HepG2 (cell line): ENCODE measurements around the gene PLEKHH1.

ENCODE experiments used
- ATAD3A ChIP-seq: sonication (generic); formaldehyde crosslinking; IDR thresholded peaks from 2 replicates; pipeline ENCODE4 v1.4.0; 2020; ENCODE audit warnings: missing genetic modification reagents
- ELK4 ChIP-seq: sonication (generic); formaldehyde crosslinking; IDR thresholded peaks from 2 replicates; pipeline ENCODE4 v1.9.0; 2021; ENCODE audit warnings: missing genetic modification reagents, borderline replicate concordance
- EP300 ChIP-seq, 3 experiments: sonication (generic) in 1 of 3; formaldehyde crosslinking in 1 of 3; IDR thresholded peaks; 2 replicates each; pipeline versions ENCODE4 v1.5.1 to v1.6.1; 2011 to 2020; ENCODE audit warnings: low read depth in 2 of 3, low read length in 2 of 3, borderline replicate concordance in 1 of 3, improper control_type of control experiment in 1 of 3, mild to moderate bottlenecking in 1 of 3, missing genetic modification reagents in 1 of 3, moderate library complexity in 1 of 3
- ETS1 ChIP-seq: sonication (generic); formaldehyde crosslinking; IDR thresholded peaks from 2 replicates; pipeline ENCODE4 v1.4.0; 2020; ENCODE audit warnings: missing genetic modification reagents
- HCFC1 ChIP-seq: fragments of 150-350 bp; IDR thresholded peaks from 2 replicates; pipeline ENCODE4 v1.6.1; 2014; ENCODE audit warnings: low read depth, low read length
- PITX1 ChIP-seq: sonication (generic); formaldehyde crosslinking; IDR thresholded peaks from 2 replicates; pipeline ENCODE4 v1.5.1; 2020; ENCODE audit warnings: mild to moderate bottlenecking, missing genetic modification reagents
- RFX5 ChIP-seq: IDR thresholded peaks from 2 replicates; pipeline ENCODE4 v1.6.1; 2011; ENCODE audit warnings: low read depth, low read length, improper control_type of control experiment
- ZBTB10 ChIP-seq: sonication (generic); formaldehyde crosslinking; IDR thresholded peaks from 2 replicates; pipeline ENCODE4 v1.4.0; 2020; ENCODE audit warnings: missing genetic modification reagents, borderline replicate concordance
- ZFP36L2 ChIP-seq: sonication (generic); formaldehyde crosslinking; IDR thresholded peaks from 2 replicates; pipeline ENCODE4 v1.4.0; 2020; ENCODE audit warnings: missing genetic modification reagents

GRCh38 chr14:67544590-67544989, 11.5 kb downstream of the PLEKHH1 start:
- no peak for TF ChIP-seq HCFC1
- no peak for TF ChIP-seq ZBTB10 (CRISPR knock-in tag)
- no peak for TF ChIP-seq EP300 (IDR thresholded peaks at IDR 0.05; ENCODE audit: low read depth in 2 of 2, low read length in 2 of 2)
- no peak for TF ChIP-seq EP300 (CRISPR knock-in tag; IDR thresholded peaks at IDR 0.05; ENCODE audit: borderline replicate concordance)
- no peak for TF ChIP-seq PITX1
- no peak for TF ChIP-seq RFX5
- TF ChIP-seq ETS1 (CRISPR knock-in tag): no peak
- TF ChIP-seq ATAD3A (CRISPR knock-in tag): no peak
- no peak for TF ChIP-seq ZFP36L2 (CRISPR knock-in tag)
- TF ChIP-seq ELK4 (CRISPR knock-in tag): no peak
